Measurements from ENCODE around the gene RASSF8.

Gene RASSF8

DNA sequence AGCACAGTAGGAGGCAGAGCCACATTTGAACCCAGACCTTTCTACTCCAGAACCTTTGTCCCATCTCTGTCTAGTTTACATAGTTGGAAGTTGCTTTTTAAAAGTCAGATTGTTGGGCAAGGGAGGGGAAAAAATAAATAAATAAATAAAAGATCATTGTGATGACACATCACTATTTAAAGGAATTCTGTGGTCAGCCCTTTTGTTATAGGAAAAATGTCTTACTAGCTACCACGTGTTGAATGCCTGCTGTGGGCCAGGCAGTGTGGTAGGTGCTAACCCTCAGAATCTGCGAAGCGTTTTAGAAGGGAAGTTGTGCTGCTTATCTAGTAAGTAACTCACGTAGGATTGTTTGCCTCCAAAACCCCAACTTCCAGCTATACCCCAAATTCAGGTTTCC, 104.1 kb downstream of the RASSF8 start:
- Mint-ChIP-seq H3K4me3 (no peak overlapping the region), H3K9me3 (no peaks in the 10 kb centered on the region), H3K4me1 (no peaks in the 10 kb centered on the region), H3K36me3 (ENCODE audit: low read depth) (no peaks in the 10 kb centered on the region), H3K27me3 (peaks cover 8% of the 10 kb centered on the region), H3K27ac (no peak overlapping the region)
- no peak for DNase-seq
- ATAC-seq, result no peak

DNA sequence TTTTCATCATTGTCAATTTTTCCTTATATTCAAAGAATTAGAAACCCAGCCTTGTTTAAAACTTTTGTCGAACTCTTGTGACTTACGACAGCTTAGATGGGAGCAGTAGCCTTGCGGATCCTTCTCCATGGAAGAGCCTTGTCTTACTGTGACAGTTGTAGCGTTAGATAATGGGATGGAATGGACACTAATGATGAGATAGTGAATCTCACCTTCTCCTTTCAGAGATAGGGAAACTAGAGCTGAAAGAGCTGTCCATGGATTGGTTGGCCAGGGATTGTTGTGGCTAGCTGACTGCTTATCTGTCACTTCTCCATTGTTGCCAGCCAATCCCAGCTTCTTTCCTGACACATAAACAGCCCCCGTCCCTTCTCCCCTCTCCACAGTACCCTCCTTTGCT, 107.0 kb downstream of the RASSF8 start:
- Mint-ChIP-seq H3K4me3 (no peak overlapping the region), H3K27me3 (peaks cover 8% of the 10 kb centered on the region), H3K27ac (no peak overlapping the region), H3K36me3 (ENCODE audit: low read depth) (no peaks in the 10 kb centered on the region), H3K4me1 (no peaks in the 10 kb centered on the region), H3K9me3 (no peaks in the 10 kb centered on the region)
- ATAC-seq (no peak), DNase-seq (no peak)

DNA sequence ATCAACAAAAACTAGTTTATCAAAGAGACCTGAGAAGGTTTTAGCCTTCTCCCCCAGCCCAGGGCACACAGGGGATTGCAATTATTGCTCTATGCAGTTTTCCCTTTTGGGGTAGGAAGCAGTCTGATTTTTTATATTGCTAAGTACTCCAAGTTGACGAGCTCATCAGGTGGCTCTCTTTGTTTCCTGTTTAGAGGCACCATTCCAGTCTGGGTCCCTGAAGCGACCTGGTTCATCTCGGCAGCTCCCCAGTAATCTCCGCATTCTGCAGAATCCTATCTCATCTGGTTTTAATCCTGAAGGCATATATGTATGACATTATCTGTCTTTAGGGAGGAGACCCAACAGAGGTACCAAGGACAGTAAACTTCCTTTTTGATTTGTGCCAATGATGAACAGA, 110.0 kb downstream of the RASSF8 start:
- Mint-ChIP-seq H3K9me3 (no peaks in the 10 kb centered on the region), H3K4me3 (no peak overlapping the region)
- ATAC-seq, result no peak

DNA sequence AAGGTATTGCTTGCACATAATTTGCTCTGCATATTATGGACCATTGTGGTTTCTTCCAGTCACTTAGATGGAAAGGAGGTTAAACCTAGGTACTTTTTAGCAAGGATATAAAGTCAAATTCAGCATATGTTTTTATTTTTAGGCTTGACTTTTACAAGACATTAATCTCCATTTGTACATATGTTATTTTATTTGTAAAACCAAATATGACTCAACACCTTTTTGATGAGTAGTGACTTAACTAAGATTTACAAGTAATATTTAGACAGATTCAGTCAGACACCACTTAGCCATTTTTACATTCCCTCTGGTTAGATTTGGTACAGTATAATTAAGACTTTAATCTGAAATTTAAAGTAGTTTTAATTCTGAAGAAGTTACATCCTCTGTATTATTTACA, 111.3 kb downstream of the RASSF8 start:
- Mint-ChIP-seq H3K9me3 (no peaks in the 10 kb centered on the region), H3K4me1 (no peaks in the 10 kb centered on the region), H3K27me3 (peaks cover 5% of the 10 kb centered on the region), H3K4me3 (no peak overlapping the region), H3K27ac (no peak overlapping the region), H3K36me3 (ENCODE audit: low read depth) (no peaks in the 10 kb centered on the region)
- ATAC-seq (no peak), DNase-seq (no peak)

More for the DNA sequence above, 110.0 kb downstream of the RASSF8 start:
- Mint-ChIP-seq H3K36me3 (ENCODE audit: low read depth) (no peaks in the 10 kb centered on the region), H3K27me3 (peaks cover 8% of the 10 kb centered on the region), H3K27ac (no peak overlapping the region), H3K4me1 (no peaks in the 10 kb centered on the region)
- no peak for DNase-seq

DNA sequence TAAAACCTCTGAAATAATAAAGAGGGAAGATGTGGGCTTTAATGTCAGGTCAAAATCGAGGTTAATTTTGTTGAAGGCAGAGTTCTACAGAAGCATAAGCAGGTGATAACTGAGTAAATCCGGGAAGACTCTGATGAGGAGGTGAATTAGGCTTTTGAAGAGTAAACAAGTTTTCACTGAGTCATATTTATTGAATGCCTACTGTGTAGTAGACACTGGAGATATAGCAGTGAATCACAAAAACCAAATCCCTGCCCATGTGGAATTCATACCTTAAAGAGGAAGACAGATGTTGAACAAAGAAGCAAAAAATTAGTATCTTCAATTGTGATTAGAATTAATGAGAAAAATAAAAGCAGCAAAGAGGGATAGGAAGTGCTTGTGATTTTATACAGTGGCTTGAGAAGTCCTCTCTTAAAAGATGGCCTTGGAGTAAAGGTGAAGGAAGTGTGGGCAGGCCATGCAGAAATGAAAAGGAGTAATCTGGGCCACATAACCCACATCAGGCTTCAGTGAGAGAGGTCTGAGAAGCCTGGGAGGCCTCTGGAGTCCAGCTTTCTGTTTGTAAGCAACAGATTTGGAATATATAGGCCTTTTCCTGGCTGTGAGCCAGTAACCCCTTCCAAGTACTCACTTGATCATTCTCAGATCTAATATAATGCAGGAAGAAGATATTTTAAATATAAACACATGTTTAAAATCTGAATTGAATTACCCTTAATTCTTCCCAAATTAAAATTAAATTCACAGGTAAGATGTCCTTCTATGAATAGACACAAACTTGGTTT, 119.6 kb downstream of the RASSF8 start:
- no peak for DNase-seq
- Mint-ChIP-seq H3K27me3 (no peaks in the 10 kb centered on the region), H3K4me3 (no peak overlapping the region), H3K27ac (no peak overlapping the region), H3K9me3 (peaks cover 15% of the 10 kb centered on the region), H3K4me1 (no peaks in the 10 kb centered on the region), H3K36me3 (ENCODE audit: low read depth) (peaks cover 1% of the 10 kb centered on the region)
- ATAC-seq, result no peak

DNA sequence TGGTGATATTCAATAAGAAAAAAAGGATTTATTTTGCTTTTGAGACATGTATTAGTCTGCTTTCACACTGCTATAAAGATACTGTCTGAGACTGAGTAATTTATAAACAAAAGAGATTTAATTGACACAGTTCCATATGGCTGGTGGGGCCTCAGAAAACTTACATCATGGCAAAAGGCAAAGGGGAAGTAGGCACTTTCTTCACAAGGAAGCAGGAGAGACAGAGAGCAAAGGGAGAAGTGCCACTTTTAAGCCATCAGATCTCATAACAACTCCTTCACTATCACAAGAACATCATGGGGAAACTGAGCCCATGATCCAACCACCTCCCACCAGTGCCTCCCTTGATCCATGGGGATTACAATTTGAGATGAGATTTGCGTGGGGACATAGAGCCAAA, 122.4 kb downstream of the RASSF8 start:
- Mint-ChIP-seq H3K27me3 (no peaks in the 10 kb centered on the region), H3K4me3 (no peak overlapping the region), H3K4me1 (no peaks in the 10 kb centered on the region), H3K27ac (no peak overlapping the region), H3K36me3 (ENCODE audit: low read depth) (peaks cover 1% of the 10 kb centered on the region), H3K9me3 (peaks cover 19% of the 10 kb centered on the region)
- ATAC-seq, result no peak
- no peak for DNase-seq

DNA sequence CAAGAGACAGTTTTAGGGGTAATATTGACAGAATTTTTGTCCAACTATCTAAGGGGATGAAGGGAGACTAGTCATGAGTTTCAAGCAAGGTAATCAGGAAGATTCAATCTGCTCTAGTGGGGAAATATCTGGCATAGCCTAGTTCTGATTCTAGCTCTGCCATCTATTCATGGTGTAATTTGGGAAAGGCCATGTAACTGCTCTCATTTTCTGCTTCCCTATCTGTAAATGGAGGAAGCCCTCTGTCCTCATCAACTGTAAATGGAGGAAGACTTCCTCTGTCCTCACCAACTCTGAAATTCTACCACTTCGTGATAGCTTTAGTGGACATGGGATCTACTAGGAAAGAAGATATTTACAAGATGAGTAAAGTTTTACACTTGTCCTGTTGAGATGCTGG, 128.5 kb downstream of the RASSF8 start:
- no peak for ATAC-seq
- Mint-ChIP-seq H3K36me3 (ENCODE audit: low read depth) (no peaks in the 10 kb centered on the region), H3K9me3 (peaks cover 15% of the 10 kb centered on the region), H3K4me3 (no peak overlapping the region), H3K27ac (no peak overlapping the region), H3K27me3 (peaks cover 4% of the 10 kb centered on the region), H3K4me1 (no peaks in the 10 kb centered on the region)
- no peak for DNase-seq

DNA sequence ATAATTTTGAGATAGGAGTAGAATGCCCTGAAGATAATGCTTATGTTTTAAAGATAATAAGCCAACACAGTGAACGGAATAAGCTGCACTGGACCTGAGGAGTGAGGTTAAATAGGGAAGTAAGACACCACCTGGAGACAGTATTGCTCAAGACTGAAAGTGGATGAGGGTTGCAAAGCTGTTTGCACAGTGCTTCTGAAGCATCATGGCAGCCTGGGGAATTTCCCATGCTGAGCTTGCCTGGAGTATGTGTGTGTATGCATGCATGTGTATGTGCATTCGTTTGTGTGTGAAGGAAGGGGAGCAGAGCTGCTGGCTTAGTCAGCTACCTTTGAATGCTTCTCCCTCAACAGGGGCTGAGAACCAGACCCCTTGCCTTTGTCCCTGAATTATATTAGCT, 130.5 kb downstream of the RASSF8 start:
- H3K27me3 Mint-ChIP-seq, result peaks cover 4% of the 10 kb centered on the region
- H3K4me3 Mint-ChIP-seq, result no peak overlapping the region
- H3K9me3 Mint-ChIP-seq, result peaks cover 4% of the 10 kb centered on the region
- no peaks in the 10 kb centered on the region for H3K4me1 Mint-ChIP-seq
- no peaks in the 10 kb centered on the region for H3K36me3 Mint-ChIP-seq (ENCODE audit: low read depth)
- DNase-seq, result no peak
- no peak overlapping the region for H3K27ac Mint-ChIP-seq
- no peak for ATAC-seq

DNA sequence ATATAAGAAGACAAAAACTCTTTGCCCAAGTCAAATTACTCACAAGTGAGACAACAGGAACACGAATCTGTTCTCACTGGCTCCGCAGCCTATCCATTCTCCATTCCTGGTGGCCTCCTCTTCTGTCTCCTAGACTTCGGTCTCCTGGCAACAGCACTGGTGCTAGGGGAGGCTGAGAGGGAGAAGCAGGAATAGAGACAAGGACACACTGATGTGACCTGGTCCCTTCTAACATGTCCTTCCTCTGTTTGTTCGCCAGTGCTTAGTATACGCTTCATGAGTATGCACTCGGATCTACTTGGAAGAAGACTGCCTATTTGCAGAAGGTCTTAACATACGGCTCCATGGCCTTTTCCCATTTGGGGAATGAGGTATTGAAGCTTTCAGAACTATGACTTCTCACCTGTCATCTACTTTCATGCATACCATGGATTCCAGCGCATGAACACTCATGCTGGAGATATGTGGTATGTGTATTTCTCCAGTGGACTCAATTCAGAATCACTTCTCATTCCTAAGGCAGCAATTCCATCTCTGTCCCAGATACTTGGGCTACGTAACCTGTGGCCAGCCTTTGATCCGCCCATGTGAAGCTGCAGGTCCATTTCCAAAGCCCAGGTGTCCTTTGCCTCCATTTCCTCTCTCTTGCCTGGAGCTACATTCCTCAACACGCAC, 132.5 kb downstream of the RASSF8 start:
- H3K27ac Mint-ChIP-seq, result no peak overlapping the region
- no peak overlapping the region for H3K4me3 Mint-ChIP-seq
- H3K4me1 Mint-ChIP-seq, result no peaks in the 10 kb centered on the region
- peaks cover 4% of the 10 kb centered on the region for H3K27me3 Mint-ChIP-seq
- no peaks in the 10 kb centered on the region for H3K36me3 Mint-ChIP-seq (ENCODE audit: low read depth)
- no peaks in the 10 kb centered on the region for H3K9me3 Mint-ChIP-seq
- DNase-seq (no peak), ATAC-seq (no peak)

DNA sequence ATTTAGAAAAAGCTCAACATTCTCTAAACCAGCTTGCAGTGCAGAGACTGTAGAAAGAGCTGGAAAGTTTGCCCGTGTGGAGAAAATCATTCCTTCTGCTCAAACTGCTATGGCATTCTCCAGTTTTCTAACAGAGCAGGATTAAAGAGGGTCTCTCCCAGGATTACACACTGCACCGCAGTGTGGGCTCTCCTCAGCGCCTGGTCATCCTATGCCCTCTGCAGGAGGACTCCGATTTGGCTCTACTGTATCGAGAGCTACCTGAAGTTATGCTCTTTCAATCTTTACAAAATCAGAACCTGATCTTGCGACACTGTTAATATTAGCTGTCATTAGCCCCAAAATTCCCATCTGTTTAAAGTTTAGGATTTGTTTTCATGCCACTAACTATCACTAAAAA, 133.3 kb downstream of the RASSF8 start:
- Mint-ChIP-seq H3K27me3 (no peaks in the 10 kb centered on the region), H3K9me3 (no peaks in the 10 kb centered on the region), H3K4me1 (peaks cover 3% of the 10 kb centered on the region), H3K27ac (no peak overlapping the region), H3K36me3 (ENCODE audit: low read depth) (no peaks in the 10 kb centered on the region), H3K4me3 (no peak overlapping the region)
- no peak for DNase-seq
- no peak for ATAC-seq

DNA sequence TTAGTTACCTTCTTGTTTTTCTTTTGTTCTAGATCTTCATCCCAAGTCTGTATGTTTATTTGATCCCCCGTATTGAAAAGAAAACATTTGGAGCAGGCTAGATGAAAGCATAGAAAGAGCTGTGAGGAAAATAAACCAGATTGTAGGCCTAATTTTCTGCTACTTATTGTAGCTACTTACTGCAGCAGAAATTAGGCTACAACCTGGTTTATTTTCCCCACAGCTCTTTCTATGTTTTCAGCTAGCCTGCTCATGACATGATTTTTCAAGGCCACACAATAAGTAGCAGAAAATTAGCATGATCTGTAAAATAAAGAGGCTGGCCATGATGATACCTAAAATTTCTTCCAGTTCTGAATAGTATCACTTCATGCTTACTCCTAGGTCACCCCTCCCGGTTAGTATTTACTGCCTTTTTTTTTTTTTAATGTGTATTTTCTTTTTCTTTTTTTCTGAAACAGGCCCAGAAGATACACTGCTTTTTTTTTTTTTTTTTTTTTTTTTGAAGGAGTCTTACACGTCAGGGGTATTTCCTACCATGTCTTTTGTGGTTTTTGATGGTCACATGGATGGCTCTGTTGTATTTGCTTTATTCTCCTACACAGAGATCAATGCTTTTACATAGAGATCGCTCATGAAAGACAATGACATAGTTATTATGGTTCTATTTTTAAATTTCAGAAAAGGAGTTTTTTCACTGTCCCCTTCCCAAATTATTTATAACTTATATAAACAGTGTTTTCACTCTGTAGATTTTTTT, 134.0 kb downstream of the RASSF8 start:
- Mint-ChIP-seq H3K27me3 (no peaks in the 10 kb centered on the region), H3K9me3 (no peaks in the 10 kb centered on the region), H3K4me1 (peaks cover 5% of the 10 kb centered on the region), H3K4me3 (no peak overlapping the region), H3K27ac (no peak overlapping the region), H3K36me3 (ENCODE audit: low read depth) (no peaks in the 10 kb centered on the region)
- no peak for DNase-seq
- ATAC-seq, result no peak

DNA sequence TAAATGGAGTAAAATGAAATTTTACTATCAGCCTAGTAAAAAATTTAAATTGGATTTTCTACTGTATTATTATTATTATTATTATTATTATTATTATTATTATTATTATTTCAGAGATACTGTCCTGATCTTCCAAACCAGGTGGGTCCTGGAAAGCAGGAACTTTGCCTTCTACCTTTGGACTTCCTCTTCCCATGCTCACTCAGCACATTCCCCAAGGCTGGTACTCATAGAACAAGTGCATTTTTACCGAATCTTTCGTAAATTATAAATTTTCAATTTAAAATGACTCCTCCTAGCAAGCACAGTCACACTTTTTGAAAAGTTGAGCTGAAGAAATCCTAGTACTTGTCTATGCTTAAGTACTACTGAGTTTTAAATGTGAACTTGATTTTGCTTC, 136.7 kb downstream of the RASSF8 start:
- ATAC-seq (no peak), DNase-seq (no peak)
- no peaks in the 10 kb centered on the region for H3K9me3 Mint-ChIP-seq
- peaks cover 5% of the 10 kb centered on the region for H3K4me1 Mint-ChIP-seq
- no peak overlapping the region for H3K4me3 Mint-ChIP-seq
- H3K36me3 Mint-ChIP-seq (ENCODE audit: low read depth), result no peaks in the 10 kb centered on the region
- peaks cover 5% of the 10 kb centered on the region for H3K27me3 Mint-ChIP-seq
- no peak overlapping the region for H3K27ac Mint-ChIP-seq

DNA sequence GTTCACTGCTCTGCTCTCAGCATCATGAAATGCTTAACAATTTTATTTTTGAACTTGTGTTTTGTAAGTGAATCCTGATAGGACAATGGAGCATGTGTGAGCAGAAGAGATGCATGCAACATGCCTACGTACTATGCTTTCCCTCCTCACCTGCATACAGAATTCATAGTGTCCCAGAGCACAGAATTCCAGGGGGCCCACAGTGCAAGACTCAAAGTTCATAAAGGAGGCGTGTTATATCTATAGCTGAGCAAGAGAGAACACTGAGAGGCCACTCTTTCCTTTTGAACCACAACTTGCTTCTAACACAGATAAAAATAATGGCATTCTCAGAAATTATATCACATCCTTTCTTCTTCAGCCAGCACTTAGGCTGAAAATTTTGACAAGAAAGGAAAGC, 137.6 kb downstream of the RASSF8 start:
- DNase-seq, result no peak
- Mint-ChIP-seq H3K36me3 (ENCODE audit: low read depth) (no peaks in the 10 kb centered on the region), H3K27ac (no peak overlapping the region), H3K9me3 (no peaks in the 10 kb centered on the region), H3K27me3 (peaks cover 8% of the 10 kb centered on the region), H3K4me1 (peaks cover 5% of the 10 kb centered on the region), H3K4me3 (no peak overlapping the region)
- no peak for ATAC-seq

DNA sequence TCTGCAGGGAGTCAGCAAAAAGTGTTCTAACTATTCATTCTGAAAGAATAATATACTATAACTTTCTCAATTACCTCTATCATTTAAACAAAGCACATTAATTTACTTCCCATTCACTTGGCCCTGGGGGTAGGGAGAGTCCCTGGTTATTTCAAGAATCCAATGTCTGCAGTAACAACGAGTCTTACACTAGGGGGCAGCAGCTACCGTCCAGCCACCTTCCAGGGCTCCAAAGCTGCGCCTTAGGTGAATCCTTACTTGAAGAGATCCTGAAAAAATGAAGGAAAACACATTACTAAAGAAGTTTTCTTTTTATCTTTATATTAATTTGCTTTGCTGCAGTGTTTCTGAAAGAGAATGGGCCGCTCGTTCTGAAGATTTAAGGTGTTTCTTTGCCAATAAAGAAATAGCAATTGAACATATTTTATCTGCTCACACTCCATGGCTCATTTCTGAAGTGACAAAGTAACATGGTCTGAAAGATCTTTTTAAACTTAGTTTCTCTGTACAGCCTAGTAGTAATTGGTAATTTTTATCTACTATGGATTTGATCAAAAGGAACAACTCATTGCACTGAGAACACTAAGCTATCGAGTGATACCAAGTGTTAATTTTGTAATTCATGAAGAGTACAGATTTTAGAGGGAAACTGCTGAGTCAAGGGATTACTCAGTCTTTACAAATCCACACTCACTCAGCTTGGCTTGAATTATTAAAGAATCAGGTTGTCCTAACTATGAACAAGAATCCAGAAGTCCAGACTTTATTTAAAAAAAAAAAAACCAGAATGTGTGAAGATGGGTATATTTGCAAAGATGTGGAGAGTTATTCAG, 138.8 kb downstream of the RASSF8 start:
- no peak overlapping the region for H3K27ac Mint-ChIP-seq
- no peaks in the 10 kb centered on the region for H3K9me3 Mint-ChIP-seq
- DNase-seq, result peak; percentile 56
- H3K36me3 Mint-ChIP-seq (ENCODE audit: low read depth), result no peaks in the 10 kb centered on the region
- peak; percentile 86 for ATAC-seq
- peaks cover 8% of the 10 kb centered on the region for H3K27me3 Mint-ChIP-seq
- no peak overlapping the region for H3K4me3 Mint-ChIP-seq
- peaks cover 5% of the 10 kb centered on the region for H3K4me1 Mint-ChIP-seq

All from activated naive CD8-positive, alpha-beta T cell treated with anti-CD3 and anti-CD28 coated beads, Interleukin-2, amount 50 U/mL, for 24 hours (primary cell).